ENCODE results near the gene GMDS. TPM values are rescaled to one million over a fixed set of nuclear protein-coding genes. Genes with fewer than 3 reads are reported as not detected.

The GMDS gene
- total RNA-seq, 4 donors from 2014 or later: 9.5 to 32.8 (median 22.4) TPM

GRCh38 chr6:1630212-1630770 lies 615.1 kb downstream of the GMDS start:
- H3K9me3 ChIP-seq: no peaks in the 10 kb centered on the region
- intact Hi-C loops (cut with DNase I): no loop called here
- no peak for TF ChIP-seq CTCF (IDR thresholded peaks at IDR 0.05)
- no peak for TF ChIP-seq POLR2A (IDR thresholded peaks at IDR 0.05)
- H3K4me3 ChIP-seq (replicated peaks in 1 of 3): no peak overlapping the region
- no peaks in the 10 kb centered on the region for H3K4me1 ChIP-seq
- no peaks in the 10 kb centered on the region for H3K27me3 ChIP-seq
- 97 to 98% methylated on average over 9 to 10 of the region's 10 CpGs for WGBS, 2 donors
- no peak overlapping the region for H3K27ac ChIP-seq
- no peak for DNase-seq
- H3K36me3 ChIP-seq: no peaks in the 10 kb centered on the region

- H3K4me1 ChIP-seq: peaks cover 3% of the 10 kb centered on the region in 2 donors
- no peak overlapping the region for H3K27ac ChIP-seq
- no peak for TF ChIP-seq CTCF (IDR thresholded peaks at IDR 0.05)
- no peak for TF ChIP-seq POLR2A (IDR thresholded peaks at IDR 0.05)
- 93 to 97% methylated on average over 9 to 14 of the region's 14 CpGs for WGBS, 2 donors
- no peaks in the 10 kb centered on the region for H3K9me3 ChIP-seq
- intact Hi-C loops (cut with DNase I): no loop called here
- DNase-seq: no peak
- H3K27me3 ChIP-seq: no peaks in the 10 kb centered on the region
- H3K36me3 ChIP-seq: no peaks in the 10 kb centered on the region
- no peak overlapping the region for H3K4me3 ChIP-seq (replicated peaks in 1 of 3)
Measured at GRCh38 chr6:1629316-1629715, 616.1 kb downstream of the GMDS start.

- DNase-seq: no peak
- H3K9me3 ChIP-seq: no peaks in the 10 kb centered on the region
- no peak overlapping the region for H3K4me3 ChIP-seq (replicated peaks in 1 of 3)
- TF ChIP-seq POLR2A (IDR thresholded peaks at IDR 0.05) (no peak), CTCF (IDR thresholded peaks at IDR 0.05) (no peak)
- no peaks in the 10 kb centered on the region for H3K36me3 ChIP-seq
- intact Hi-C loops (cut with DNase I): no loop called here
- 88 to 91% methylated on average over 10 of the region's 10 CpGs for WGBS, 2 donors
- H3K27ac ChIP-seq: no peak overlapping the region
- H3K27me3 ChIP-seq: no peaks in the 10 kb centered on the region
- peaks cover 3 to 6% of the 10 kb centered on the region in 2 donors for H3K4me1 ChIP-seq
Measured at GRCh38 chr6:1627827-1628560, 617.4 kb downstream of the GMDS start.

GRCh38 chr6:1626481-1626880 lies 618.9 kb downstream of the GMDS start:
- Histone ChIP-seq H3K9me3 (no peaks in the 10 kb centered on the region), H3K27ac (no peak overlapping the region), H3K36me3 (no peaks in the 10 kb centered on the region), H3K4me1 (peaks cover 3 to 6% of the 10 kb centered on the region in 2 donors), H3K4me3 (replicated peaks in 1 of 3) (no peak overlapping the region), H3K27me3 (no peaks in the 10 kb centered on the region)
- intact Hi-C loops (cut with DNase I): no loop called here
- TF ChIP-seq CTCF (IDR thresholded peaks at IDR 0.05): no peak
- no peak for TF ChIP-seq POLR2A (IDR thresholded peaks at IDR 0.05)
- no peak for DNase-seq
- WGBS, 2 donors: 78 to 83% methylated on average over 4 of the region's 4 CpGs

- 75 to 76% methylated on average over 18 of the region's 18 CpGs for WGBS, 2 donors
- TF ChIP-seq POLR2A (IDR thresholded peaks at IDR 0.05): no peak
- no peak for TF ChIP-seq CTCF (IDR thresholded peaks at IDR 0.05)
- Histone ChIP-seq H3K4me1 (peaks cover 3 to 6% of the 10 kb centered on the region in 2 donors), H3K27me3 (no peaks in the 10 kb centered on the region), H3K9me3 (no peaks in the 10 kb centered on the region), H3K36me3 (no peaks in the 10 kb centered on the region), H3K4me3 (replicated peaks in 1 of 3) (peak overlapping the region in 1 of 3 donors; percentile 48), H3K27ac (no peak overlapping the region)
- intact Hi-C loops (cut with DNase I): no loop called here
- no peak for DNase-seq
Measured at GRCh38 chr6:1625794-1626435, 619.5 kb downstream of the GMDS start.
